ENCODE data around the gene ST6GAL1.

GRCh38 chr3:186920796-186921195, 9.5 kb upstream of the ST6GAL1 start:
- TF ChIP-seq FOXM1 (IDR thresholded peaks at IDR 0.05; ENCODE audit: borderline replicate concordance, low read depth) (no peak), TAF1 (IDR thresholded peaks at IDR 0.05; ENCODE audit: low read depth) (no peak), CEBPB (IDR thresholded peaks at IDR 0.05) (no peak), ZBTB7A (IDR thresholded peaks at IDR 0.05; ENCODE audit: low read depth) (no peak), TCF12 (IDR thresholded peaks at IDR 0.05; ENCODE audit: low read depth) (no peak), EP300 (IDR thresholded peaks at IDR 0.05; ENCODE audit: borderline replicate concordance) (no peak), CREB1 (IDR thresholded peaks at IDR 0.05; ENCODE audit: low read depth) (no peak), NFIC (IDR thresholded peaks at IDR 0.05) (no peak), RAD21 (IDR thresholded peaks at IDR 0.05; ENCODE audit: low read depth) (no peak), REST (IDR thresholded peaks at IDR 0.05; ENCODE audit: low read depth) (no peak), TEAD4 (IDR thresholded peaks at IDR 0.05) (no peak), MAX (IDR thresholded peaks at IDR 0.05) (no peak), YY1 (IDR thresholded peaks at IDR 0.05; ENCODE audit: low read depth) (no peak)
- TF ChIP-seq, protein P1, sequence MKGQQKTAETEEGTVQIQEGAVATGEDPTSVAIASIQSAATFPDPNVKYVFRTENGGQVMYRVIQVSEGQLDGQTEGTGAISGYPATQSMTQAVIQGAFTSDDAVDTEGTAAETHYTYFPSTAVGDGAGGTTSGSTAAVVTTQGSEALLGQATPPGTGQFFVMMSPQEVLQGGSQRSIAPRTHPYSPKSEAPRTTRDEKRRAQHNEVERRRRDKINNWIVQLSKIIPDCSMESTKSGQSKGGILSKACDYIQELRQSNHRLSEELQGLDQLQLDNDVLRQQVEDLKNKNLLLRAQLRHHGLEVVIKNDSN (IDR thresholded peaks at IDR 0.05), result no peak

Data from Ishikawa (cell line).